Measurements from ENCODE around the gene PTPRN2.

The PTPRN2 gene

GRCh38 chr7:158252081-158252836, 335.4 kb downstream of the PTPRN2 start:
- no peak for DNase-seq (ENCODE audit: low read depth)

GRCh38 chr7:158251061-158251965, 336.3 kb downstream of the PTPRN2 start:
- no peak for DNase-seq (ENCODE audit: low read depth)

GRCh38 chr7:158249692-158250091, 337.9 kb downstream of the PTPRN2 start:
- DNase-seq (ENCODE audit: low read depth): no peak

GRCh38 chr7:158248816-158249215, 338.8 kb downstream of the PTPRN2 start:
- no peak for DNase-seq (ENCODE audit: low read depth)

GRCh38 chr7:158247758-158248487, 339.7 kb downstream of the PTPRN2 start:
- DNase-seq (ENCODE audit: low read depth): no peak

- DNase-seq (ENCODE audit: low read depth): no peak
Measured at GRCh38 chr7:158246960-158247673, 340.5 kb downstream of the PTPRN2 start.

- no peak for DNase-seq (ENCODE audit: low read depth)
Measured at GRCh38 chr7:158246272-158246959, 341.2 kb downstream of the PTPRN2 start.

GRCh38 chr7:158245724-158246041, 341.9 kb downstream of the PTPRN2 start:
- no peak for DNase-seq (ENCODE audit: low read depth)

GRCh38 chr7:158244873-158245723, 342.5 kb downstream of the PTPRN2 start:
- DNase-seq (ENCODE audit: low read depth): no peak

- no peak for DNase-seq (ENCODE audit: low read depth)
Measured at GRCh38 chr7:158244430-158244829, 343.2 kb downstream of the PTPRN2 start.

GRCh38 chr7:158241919-158242318, 345.7 kb downstream of the PTPRN2 start:
- DNase-seq (ENCODE audit: low read depth): no peak

GRCh38 chr7:158240801-158241200, 346.8 kb downstream of the PTPRN2 start:
- no peak for DNase-seq (ENCODE audit: low read depth)

- peak; percentile 8 for DNase-seq (ENCODE audit: low read depth)
Measured at GRCh38 chr7:158239290-158239981, 348.2 kb downstream of the PTPRN2 start.

GRCh38 chr7:158238616-158239289, 348.9 kb downstream of the PTPRN2 start:
- no peak for DNase-seq (ENCODE audit: low read depth)

- peak; percentile 27 for DNase-seq (ENCODE audit: low read depth)
Measured at GRCh38 chr7:158237672-158238335, 349.8 kb downstream of the PTPRN2 start.

- no peak for DNase-seq (ENCODE audit: low read depth)
Measured at GRCh38 chr7:158236400-158236799, 351.2 kb downstream of the PTPRN2 start.

- no peak for DNase-seq (ENCODE audit: low read depth)
Measured at GRCh38 chr7:158235862-158236261, 351.8 kb downstream of the PTPRN2 start.

- no peak for DNase-seq (ENCODE audit: low read depth)
Measured at GRCh38 chr7:158229945-158230344, 357.7 kb downstream of the PTPRN2 start.

- no peak for DNase-seq (ENCODE audit: low read depth)
Measured at GRCh38 chr7:158228986-158229385, 358.6 kb downstream of the PTPRN2 start.

All from CMK (cell line).